HG02885 (cell line): Measurements from ENCODE around the gene LIG1.
A peak's percentile ranks its signal among the peaks of the same experiment; 100 is the strongest.
"Not testable (repeated sequence)": the region's sequence is repeated elsewhere in the genome, so short reads cannot be mapped to it uniquely, and the experiment has no call there.

ENCODE experiments used
- ATAC-seq: cut with Tn5 transposase; IDR thresholded peaks from one replicate; pipeline ENCODE4 v1.9.1; 2021; ENCODE audit warnings: mild to moderate bottlenecking; ENCODE audit not compliant: unreplicated experiment, poor library complexity

Gene LIG1

GRCh38 chr19:48123907-48124651 lies 46.1 kb downstream of the LIG1 start:
- ATAC-seq = no peak

DNA sequence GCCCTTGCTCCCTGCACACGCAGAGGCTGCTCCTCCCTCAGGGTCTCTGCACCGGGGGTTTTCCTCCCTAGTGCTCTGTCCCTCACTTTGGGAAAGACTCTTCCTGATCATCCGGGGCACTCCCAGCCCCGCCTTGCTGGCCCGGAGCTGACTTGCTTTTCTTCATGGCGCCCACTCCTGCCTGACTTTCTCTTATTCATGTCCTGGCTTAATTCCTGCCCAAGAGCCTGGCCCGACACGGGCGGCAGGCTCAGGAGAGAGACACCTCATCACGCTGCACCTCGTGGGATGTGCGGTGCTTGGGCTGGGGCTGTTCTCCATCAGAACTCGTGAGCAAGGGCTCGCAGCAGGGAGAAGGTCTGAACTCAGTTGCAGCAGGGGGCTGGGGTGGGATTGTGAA lies 47.7 kb downstream of the LIG1 start:
- ATAC-seq = no peak

GRCh38 chr19:48121909-48122371 lies 48.2 kb downstream of the LIG1 start:
- no peak for ATAC-seq

GRCh38 chr19:48121066-48121465 lies 49.1 kb downstream of the LIG1 start:
- ATAC-seq = no peak

DNA sequence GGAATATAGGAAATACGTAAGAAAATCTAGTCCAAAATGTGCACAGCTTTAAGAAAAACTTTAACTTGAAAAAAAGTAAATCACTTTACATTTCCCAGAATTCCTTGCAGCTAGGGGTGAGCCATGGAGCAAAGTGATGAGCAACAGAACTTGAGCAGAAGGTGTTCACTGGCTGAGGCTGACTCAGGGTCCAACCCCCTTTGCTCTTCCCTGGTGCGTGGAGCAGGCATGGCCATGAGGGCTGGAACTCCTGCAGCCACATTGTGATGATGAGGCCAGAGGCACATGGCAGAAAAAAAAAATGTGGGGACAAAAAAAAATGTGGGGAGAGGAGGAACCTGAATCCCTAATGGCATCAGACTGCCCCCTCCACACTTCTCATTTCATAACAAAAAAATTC lies 49.6 kb downstream of the LIG1 start:
- no peak for ATAC-seq

- ATAC-seq = no peak
These were observed 52.0 kb downstream of the LIG1 start for GRCh38 chr19:48118131-48118517.

- no peak for ATAC-seq
These were observed 52.5 kb downstream of the LIG1 start for GRCh38 chr19:48117515-48118130.

DNA sequence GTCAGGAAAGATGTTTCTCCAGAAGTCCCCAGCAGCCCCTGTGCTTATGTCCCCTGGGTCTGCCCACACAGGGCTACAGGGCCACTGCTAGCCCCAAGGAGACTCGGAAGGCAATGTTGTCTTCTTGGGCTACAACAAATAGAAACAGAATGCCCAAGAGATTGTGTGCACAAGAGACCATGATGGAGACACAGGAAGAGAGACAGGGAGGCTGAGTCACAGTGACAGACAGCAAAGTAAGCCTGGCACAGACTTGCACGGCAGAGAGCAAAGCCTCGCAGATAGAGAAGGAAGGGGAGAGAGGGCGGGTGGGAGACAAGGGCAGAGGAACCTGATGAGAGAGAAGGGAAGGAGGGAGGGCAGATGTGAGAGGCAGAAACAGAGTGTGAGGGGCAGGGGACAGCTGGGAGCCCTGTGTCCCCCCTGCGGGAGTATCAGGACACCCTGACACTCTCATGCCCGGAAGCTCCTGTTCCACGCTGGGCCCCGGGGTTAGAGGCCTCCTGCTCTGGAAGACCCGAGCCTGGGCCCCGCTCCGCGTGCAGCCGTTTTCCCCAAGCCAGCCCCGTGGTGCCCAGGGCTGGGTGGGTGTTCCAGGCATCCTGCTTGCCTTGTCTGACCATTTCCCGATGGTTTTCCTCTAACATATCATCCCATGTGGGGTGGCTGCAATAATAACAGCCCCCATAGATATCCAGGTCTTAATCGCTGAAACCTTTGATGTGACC lies 56.8 kb downstream of the LIG1 start:
- no peak for ATAC-seq

- no peak for ATAC-seq
These were observed 58.9 kb downstream of the LIG1 start for GRCh38 chr19:48111280-48111679.

DNA sequence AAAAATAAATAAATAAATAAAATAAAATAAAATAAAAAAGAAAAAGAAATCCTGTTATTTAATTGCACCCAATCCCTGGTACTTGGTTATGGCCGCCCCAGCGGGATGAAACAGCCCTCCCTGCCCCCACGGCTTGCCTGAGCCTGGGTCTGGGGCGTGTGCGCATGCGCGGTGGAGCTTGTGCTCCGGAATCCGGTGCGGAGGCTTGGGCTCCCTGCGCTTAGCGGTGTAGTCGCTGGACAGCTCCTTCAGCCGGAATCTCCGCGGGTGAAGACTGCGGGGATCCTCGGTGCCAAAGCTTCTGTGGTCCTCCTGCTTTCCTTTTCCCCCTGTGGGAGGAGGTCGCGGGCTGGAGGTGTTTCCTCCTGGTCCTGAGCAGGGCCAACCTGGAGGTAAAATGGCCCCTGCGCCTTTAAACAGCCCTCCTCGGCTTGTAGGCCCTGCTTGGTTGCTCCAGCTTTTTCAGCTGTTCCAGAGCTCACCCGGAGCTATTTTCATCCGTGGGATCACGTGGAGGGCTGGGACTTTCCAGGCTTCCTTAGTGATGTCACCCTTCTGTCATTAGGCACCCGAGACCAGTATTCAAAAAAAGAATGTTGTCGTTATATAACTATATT lies 59.7 kb downstream of the LIG1 start, which contains the start of gene PLA2G4C:
TSS of gene PLA2G4C (minus strand) at position 468 of the 617 bp plus-strand sequence. CDS start 4,288 bp downstream, outside the sequence.
- peak; percentile 66 for ATAC-seq

DNA sequence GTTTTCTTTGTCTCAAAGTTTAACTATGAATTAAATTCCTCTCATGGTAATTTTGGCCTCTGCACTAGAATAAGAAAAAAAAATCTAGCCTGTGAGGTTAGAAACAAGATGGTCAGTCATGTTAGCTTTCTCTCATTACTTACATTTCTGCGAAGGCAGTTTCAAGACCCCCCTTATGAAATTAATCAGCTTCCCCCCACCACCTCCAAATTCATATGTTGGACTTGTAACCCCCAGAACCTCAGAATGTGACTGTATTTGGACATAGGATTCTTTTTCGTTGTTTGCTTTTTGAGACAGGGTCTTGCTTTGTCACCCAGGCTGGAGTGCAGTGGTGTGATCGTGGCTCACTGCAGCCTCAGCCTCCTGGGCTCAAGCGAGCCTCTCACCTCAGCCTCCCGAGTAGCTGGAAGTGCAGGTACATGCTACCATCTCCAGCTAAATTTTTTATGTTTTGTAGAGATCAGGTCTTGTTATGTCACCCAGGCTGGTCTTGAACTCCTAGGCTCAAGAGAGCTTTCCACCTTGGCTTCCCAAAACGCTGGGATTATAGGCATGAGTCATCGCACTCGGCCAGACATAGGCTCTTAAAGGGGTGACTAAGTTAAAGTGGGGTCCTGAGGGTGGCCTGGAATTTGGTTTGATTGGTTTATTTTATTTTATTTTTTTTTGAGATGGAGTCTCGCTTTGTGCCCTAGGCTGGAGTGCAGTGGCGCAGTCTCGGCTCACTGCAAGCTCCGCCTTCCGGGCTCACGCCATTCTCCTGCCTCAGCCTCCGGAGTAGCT lies 61.0 kb downstream of the LIG1 start:
- ATAC-seq = no peak

GRCh38 chr19:48103922-48104321 lies 66.2 kb downstream of the LIG1 start:
- ATAC-seq = no peak

- ATAC-seq = no peak
These were observed 67.0 kb downstream of the LIG1 start for GRCh38 chr19:48102870-48103751.

- no peak for ATAC-seq
These were observed 74.5 kb downstream of the LIG1 start for GRCh38 chr19:48095612-48096175.

DNA sequence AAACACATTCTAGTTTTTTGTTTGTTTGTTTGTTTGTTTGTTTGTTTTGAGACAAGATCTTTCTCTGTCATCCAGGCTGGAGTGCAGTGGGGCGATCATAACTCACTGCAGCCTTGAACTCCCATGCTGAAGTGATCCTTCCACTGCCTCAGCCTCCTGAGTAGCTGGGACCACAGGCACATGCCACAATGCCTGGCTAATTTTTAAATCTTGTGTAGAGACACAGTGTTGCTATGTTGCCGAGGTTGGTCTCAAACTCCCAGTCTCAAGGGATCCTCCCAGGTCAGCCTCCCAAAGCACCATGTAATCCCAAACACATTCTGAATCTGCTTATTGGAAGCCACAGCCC lies 75.3 kb downstream of the LIG1 start:
- no peak for ATAC-seq

- no peak for ATAC-seq
These were observed 75.9 kb downstream of the LIG1 start for GRCh38 chr19:48094129-48094854.

DNA sequence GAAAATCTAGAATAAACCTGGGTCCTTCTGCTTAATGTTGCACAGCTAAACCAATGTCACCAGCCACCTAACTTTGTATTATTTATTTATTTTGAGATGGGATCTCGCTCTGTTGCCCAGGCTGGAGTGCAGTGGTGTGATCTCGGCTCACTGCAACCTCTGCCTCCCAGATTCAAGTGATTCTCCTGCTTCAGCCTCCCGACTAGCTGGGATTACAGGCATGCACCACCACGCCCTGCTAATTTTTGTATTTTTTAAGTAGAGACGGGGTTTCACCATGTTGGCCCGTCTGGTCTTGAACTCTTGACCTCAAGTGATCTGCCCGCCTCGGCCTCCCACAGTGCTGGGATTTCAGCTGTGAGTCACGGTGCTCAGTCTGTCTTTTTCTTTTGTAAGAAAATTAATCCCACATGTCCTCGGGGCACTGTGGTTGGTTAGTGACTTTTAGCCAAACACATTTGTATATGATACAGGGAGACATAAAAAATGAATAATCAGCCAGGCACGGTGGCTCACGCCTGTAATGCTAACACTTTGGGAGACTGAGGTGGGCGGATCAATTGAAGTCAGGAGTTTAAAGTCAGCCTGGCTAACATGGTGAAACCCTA lies 78.9 kb downstream of the LIG1 start:
- ATAC-seq = not testable (repeated sequence)

DNA sequence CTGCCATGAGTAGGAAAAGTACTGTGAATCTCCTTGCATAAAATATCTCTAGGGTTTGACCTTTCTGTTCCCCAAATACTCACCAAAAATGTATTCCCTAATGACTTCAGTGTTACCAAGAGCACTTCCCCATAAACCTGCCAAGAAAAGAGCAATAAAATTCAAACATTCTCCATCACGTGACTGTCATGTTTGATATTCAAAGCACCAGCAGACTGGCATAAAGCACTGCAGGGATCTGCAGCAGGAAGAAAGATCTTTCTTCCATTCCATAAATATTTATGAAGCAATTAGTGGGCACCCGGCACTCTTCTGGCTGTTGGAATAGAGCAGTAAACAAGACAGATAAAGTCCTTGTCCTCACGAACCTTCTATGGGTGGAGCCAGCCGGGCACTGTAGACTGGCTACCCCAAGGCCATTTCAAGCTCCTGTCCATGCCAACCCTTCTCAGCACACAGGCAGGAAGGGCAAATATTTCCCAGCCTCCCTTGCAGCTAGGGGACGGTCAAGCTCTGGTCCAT lies 79.8 kb downstream of the LIG1 start:
- no peak for ATAC-seq
